Measurements from ENCODE around the gene INF2. TPM values are rescaled to one million over a fixed set of nuclear protein-coding genes. Genes with fewer than 3 reads are reported as not detected.

INF2 gene
- total RNA-seq, 1 experiment from 2014 or later: 113 TPM

GRCh38 chr14:104715871-104716270 lies 26.5 kb downstream of the INF2 start:
- H3F3A ChIP-seq (ENCODE audit: insufficient read depth, low read depth): peaks cover 4% of the 10 kb centered on the region; the same call in 1 of the 2 replicates
- no peak overlapping the region for H3K4me3 ChIP-seq
- POLR2A ChIA-PET (ENCODE audit: unreplicated experiment): no interaction called here
- no peaks in the 10 kb centered on the region for H3K36me3 ChIP-seq (ENCODE audit: low read depth)
- no TSS peak for BruUV-seq (replicated peaks)
- H2AFZ ChIP-seq: no peak overlapping the region
- no peak overlapping the region for H3K27ac ChIP-seq
- no peaks in the 10 kb centered on the region for H3K79me2 ChIP-seq (ENCODE audit: low read depth)
- CTCF ChIA-PET: no interaction called here
- no peaks in the 10 kb centered on the region for H3K9me2 ChIP-seq (ENCODE audit: insufficient read depth)
- intact Hi-C loops (cut with micrococcal nuclease; ENCODE audit: unreplicated experiment): no loop called here
- no peaks in the 10 kb centered on the region for H3K9me3 ChIP-seq (ENCODE audit: insufficient read depth, low read depth)
- no peaks in the 10 kb centered on the region for H3K4me1 ChIP-seq (replicated peaks; ENCODE audit: insufficient read depth)
- no peaks in the 10 kb centered on the region for H4K20me1 ChIP-seq (ENCODE audit: insufficient read depth)
- no peaks in the 10 kb centered on the region for H3K27me3 ChIP-seq (ENCODE audit: insufficient read depth, low read depth)
- H3K4me2 ChIP-seq: no peak overlapping the region
- no peak for DNase-seq
- TF ChIP-seq CTCF (conservative IDR thresholded peaks at IDR 0.05) (no peak), EZH2 (IDR thresholded peaks at IDR 0.05; ENCODE audit: low read depth) (no peak)

- POLR2A ChIA-PET (ENCODE audit: unreplicated experiment): no interaction called here
- no peaks in the 10 kb centered on the region for H3K9me3 ChIP-seq (ENCODE audit: insufficient read depth, low read depth)
- no peaks in the 10 kb centered on the region for H3K79me2 ChIP-seq (ENCODE audit: low read depth)
- no peak for DNase-seq
- BruUV-seq (replicated peaks): no TSS peak
- no peak overlapping the region for H2AFZ ChIP-seq
- H3K27me3 ChIP-seq (ENCODE audit: insufficient read depth, low read depth): no peaks in the 10 kb centered on the region
- CTCF ChIA-PET: no interaction called here
- H4K20me1 ChIP-seq (ENCODE audit: insufficient read depth): 0 out of 2 replicates have a peak, but pooled peaks cover 6% of the 10 kb centered on the region
- intact Hi-C loops (cut with micrococcal nuclease; ENCODE audit: unreplicated experiment): no loop called here
- H3F3A ChIP-seq (ENCODE audit: insufficient read depth, low read depth): peaks cover 5% of the 10 kb centered on the region; the same call in 1 of the 2 replicates
- H3K4me3 ChIP-seq: no peak overlapping the region
- H3K4me2 ChIP-seq: no peak overlapping the region
- no peaks in the 10 kb centered on the region for H3K9me2 ChIP-seq (ENCODE audit: insufficient read depth)
- no peak overlapping the region for H3K27ac ChIP-seq
- no peaks in the 10 kb centered on the region for H3K4me1 ChIP-seq (replicated peaks; ENCODE audit: insufficient read depth)
- no peaks in the 10 kb centered on the region for H3K36me3 ChIP-seq (ENCODE audit: low read depth)
- TF ChIP-seq CTCF (conservative IDR thresholded peaks at IDR 0.05) (no peak), EZH2 (IDR thresholded peaks at IDR 0.05; ENCODE audit: low read depth) (no peak)
These were observed 27.7 kb downstream of the INF2 start for GRCh38 chr14:104717137-104717536.

- DNase-seq: no peak
- no peak overlapping the region for H3K4me3 ChIP-seq
- intact Hi-C loops (cut with micrococcal nuclease; ENCODE audit: unreplicated experiment): no loop called here
- ChIA-PET CTCF (no interaction called here), POLR2A (ENCODE audit: unreplicated experiment) (no interaction called here)
- no peaks in the 10 kb centered on the region for H3K4me1 ChIP-seq (replicated peaks; ENCODE audit: insufficient read depth)
- no peak overlapping the region for H2AFZ ChIP-seq
- no peaks in the 10 kb centered on the region for H3K9me2 ChIP-seq (ENCODE audit: insufficient read depth)
- peaks cover 10% of the 10 kb centered on the region; the same call in 1 of the 2 replicates for H4K20me1 ChIP-seq (ENCODE audit: insufficient read depth)
- no peaks in the 10 kb centered on the region for H3K27me3 ChIP-seq (ENCODE audit: insufficient read depth, low read depth)
- BruUV-seq (replicated peaks): no TSS peak
- TF ChIP-seq EZH2 (IDR thresholded peaks at IDR 0.05; ENCODE audit: low read depth) (no peak), CTCF (conservative IDR thresholded peaks at IDR 0.05) (no peak)
- no peak overlapping the region for H3K4me2 ChIP-seq
- H3F3A ChIP-seq (ENCODE audit: insufficient read depth, low read depth): peaks cover 10% of the 10 kb centered on the region; the same call in 1 of the 2 replicates
- no peaks in the 10 kb centered on the region for H3K79me2 ChIP-seq (ENCODE audit: low read depth)
- H3K9me3 ChIP-seq (ENCODE audit: insufficient read depth, low read depth): no peaks in the 10 kb centered on the region
- H3K36me3 ChIP-seq (ENCODE audit: low read depth): no peaks in the 10 kb centered on the region
- H3K27ac ChIP-seq: no peak overlapping the region
These were observed 28.2 kb downstream of the INF2 start for GRCh38 chr14:104717646-104718045.

Measured in PC-9 (cell line).